ENCODE results near the gene PHETA1.
A peak's percentile ranks its signal among the peaks of the same experiment; 100 is the strongest.
"Not testable (repeated sequence)": the region's sequence is repeated elsewhere in the genome, so short reads cannot be mapped to it uniquely, and the experiment has no call there.

PHETA1 gene

DNA sequence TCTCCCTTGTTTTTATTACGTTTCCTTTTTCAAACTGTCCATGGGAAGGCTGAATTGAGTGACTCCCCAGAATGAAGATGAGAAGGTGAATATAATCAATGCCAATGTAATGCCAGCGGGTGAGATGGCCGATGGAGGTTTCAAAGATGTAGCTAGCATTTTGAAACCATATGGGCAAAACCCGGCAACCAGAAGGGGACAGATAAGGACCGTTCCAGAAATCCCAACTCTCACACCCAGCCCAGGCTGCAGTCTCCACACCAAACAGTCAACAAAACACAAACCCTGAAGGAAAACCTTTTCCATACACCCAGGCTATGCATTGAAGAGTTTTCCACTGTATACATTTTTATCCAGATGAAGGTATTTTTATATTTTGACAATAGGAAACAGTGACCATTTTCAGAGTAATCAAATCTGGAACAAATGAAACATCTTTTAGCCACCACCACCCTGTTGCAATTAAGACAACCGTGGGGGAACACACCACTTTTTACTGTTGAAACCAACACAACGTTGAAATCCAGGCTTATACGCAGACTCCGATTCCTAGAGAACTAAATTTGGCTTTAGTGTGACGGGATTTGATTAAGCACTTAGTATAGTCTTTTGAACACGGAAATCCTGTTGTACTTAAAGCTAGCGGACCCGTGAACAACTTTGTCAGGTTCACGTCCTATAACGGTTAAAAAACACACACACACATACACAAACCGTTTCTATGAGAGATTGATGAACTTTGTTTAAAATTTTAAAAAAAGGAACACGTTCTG, 19.0 kb downstream of the PHETA1 start:
- no peak for DNase-seq (ENCODE audit: low read depth)

DNA sequence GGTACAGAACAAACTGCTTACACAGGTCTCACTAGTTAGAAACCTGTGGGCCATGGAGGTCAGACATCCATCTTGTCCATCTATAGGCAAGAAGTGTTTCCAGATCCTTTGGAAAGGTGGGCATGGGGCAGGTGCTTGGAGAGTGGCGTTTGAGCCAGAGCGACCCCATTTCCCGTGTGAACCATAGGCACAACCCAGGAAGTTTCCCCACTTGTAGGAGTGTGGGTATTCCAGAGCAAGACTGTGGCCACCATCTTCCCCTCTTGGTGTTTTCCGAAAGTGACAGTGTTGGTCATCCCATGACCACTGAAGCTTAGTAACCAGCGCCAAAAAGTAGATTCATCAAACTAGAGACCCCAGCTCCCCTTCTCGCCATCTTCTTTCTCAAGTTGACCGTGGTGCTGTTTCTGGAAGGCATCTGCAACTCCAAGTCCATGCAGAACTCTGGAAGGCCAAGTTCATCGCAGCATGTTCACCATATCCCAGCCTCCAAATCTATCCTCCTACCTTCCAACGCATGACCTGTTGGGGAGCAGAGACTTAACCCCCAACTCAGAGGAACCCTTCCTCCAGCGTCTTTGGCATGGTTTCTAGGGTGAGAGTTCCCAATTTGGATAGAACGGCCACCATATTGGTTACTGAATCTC, 19.7 kb downstream of the PHETA1 start:
- no peak for DNase-seq (ENCODE audit: low read depth)

DNA sequence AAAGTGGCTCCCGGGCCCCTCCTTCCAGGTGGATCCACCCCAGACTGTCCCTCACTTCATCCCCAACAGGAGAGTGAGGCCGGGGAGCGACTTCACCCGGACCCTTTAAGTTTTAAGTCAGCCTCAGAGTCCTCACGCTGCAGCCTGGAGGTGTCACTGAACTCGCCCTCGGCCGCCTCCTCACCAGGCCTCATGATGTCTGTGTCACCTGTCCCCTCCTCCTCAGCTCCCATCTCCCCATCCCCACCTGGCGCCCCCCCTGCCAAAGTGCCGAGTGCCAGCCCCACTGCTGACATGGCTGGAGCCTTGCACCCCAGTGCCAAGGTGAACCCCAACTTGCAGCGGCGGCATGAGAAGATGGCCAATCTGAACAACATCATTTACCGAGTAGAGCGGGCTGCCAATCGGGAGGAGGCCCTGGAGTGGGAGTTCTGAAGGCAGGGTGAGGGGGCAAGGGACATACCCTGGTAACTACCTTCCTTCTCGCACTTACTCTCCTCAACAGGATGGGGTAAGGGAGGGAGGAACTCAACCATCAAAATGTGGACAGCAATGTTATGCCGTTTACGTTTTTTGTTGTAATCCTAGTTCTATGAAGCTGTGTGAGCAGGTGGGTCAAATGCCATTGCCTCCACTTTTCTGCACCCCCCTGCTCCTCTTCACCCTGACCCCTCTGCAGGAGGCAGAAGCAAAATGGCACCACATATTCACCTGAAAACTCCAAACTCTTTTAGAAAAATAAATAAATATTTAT, 20.8 kb downstream of the PHETA1 start:
- DNase-seq (ENCODE audit: low read depth) = no peak

DNA sequence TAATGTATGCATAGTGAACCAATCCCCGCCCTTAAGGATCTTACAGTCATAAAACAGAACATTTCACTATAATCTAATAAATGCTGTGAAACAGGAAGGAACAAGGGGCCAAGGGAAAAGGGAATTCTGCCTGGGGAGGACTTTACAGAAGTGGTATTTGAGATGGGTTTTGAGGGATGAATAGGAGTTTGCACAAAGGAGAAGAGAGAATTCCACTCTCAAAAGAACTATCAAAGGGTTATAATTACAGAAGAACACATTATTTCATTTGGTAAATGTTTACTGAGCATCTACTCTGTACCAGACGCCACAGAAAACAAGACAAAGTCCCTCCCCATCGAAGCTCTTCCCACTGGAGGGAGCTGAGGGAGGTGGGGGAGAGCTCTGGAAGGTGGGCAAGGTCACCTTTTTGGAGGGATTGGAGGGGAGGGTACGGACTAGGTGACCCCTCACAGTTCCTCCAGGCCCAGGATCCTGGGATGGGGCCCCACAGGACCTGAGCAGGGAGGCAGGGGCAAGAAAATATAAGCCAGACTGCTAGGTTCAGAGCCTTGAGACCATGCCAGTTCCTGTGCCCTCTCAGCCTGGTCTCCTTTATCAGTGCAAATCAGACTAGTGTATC, 24.5 kb downstream of the PHETA1 start:
- no peak for DNase-seq (ENCODE audit: low read depth)

DNA sequence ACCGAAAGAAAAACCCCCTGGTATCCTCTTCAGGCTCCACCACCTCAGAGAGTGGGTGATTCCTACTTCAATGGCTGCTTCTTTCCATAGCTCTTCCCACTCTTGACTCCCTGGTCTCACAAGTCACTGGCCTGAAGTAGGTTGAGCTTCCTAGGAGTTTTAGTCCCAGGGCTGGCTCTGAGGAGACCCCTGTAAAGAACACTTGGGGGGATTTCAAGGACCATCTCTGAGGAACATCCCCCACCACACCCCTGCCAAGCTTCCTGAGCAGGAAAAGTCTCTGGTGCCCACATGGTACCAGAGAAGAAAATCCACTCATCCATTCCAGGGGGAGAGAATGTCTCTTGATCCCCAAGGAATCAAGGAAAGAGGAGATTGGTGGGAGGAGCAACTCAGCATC, 25.7 kb downstream of the PHETA1 start:
- DNase-seq (ENCODE audit: low read depth) = no peak

DNA sequence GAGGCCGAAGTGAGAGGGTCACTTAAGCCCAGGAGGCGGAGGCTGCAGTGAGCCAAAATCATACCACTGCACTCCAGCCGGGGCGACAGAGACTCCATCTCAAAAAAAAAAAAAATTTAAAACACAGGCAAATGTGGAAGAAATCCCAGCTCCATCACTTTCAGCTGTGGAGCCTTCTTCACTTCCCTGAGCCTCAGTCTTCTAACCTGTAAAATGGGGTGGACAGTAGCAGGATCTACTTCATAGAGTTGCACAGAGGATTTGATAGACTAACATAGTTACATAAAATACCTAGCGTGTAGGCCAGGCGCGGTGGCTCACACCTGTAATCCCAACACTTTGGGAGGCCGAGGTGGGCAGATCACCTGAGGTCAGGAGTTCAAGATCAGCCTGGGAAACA, 26.5 kb downstream of the PHETA1 start:
- DNase-seq (ENCODE audit: low read depth) = no peak

DNA sequence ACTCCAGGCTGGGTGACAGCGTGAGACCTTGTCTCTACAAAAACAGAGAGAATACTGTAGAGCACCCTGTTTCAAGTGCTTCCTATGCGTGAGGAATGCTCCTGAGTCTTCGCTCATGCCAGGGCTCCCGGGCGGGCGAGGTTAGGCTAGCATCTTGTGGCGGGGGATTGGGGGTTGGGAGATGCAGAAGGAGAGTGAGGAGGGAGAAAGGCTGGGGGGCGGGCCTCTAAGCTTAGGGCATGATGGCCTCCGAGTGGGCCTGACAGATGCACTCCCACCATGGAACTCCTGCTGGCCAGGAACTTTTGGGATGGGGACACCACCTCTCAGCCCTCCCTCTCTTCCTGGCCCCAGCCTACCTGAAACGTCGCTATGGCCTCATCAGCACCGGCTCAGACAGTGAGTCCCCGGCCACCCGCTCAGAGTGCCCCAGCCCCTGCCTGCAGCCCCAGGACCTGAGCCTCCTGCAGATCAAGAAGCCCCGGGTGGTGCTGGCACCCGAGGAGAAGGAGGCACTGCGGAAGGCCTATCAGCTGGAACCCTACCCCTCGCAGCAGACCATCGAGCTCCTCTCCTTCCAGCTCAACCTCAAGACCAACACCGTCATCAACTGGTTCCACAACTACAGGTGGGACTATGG, 27.3 kb downstream of the PHETA1 start:
- DNase-seq (ENCODE audit: low read depth) = no peak

DNA sequence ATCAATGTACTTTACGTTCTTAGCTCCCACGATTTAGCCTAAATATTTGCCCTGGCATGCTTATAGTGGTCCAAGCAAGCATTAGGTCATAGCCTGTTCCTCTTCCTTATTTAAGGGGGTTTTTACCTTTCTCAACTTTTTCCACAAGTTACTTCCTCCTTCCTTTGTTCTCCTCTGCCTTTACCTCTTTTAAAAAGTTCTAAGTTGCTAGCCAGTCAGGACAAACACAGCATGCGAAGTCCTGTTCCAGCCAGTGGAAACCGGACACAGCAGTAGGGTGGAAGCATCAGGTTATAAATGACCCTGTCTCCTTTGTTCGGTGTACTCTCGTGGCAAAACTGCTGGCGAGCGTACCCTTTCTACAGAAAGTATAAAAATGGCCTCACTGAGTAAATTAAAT, 28.2 kb downstream of the PHETA1 start:
- DNase-seq (ENCODE audit: low read depth) = not testable (repeated sequence)

DNA sequence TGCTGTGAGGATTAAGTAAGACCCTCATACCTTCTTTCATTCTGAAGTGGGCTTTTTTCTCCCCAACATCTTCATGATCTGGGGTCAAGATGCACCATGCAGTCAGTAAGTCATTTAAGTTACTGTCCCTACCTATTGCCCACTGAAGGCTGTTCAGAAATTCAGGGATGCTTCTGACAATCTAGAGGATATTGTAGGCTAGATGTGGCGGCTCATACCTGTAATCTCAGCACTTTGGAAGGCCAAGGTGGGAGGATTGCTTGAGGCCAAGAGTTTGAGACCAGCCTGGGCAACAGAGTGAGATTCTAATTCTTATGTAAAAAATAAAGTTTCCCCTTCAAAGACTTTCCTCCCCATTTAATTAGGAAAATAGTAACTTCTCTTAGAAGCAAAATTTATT, 28.7 kb downstream of the PHETA1 start:
- no peak for DNase-seq (ENCODE audit: low read depth)

DNA sequence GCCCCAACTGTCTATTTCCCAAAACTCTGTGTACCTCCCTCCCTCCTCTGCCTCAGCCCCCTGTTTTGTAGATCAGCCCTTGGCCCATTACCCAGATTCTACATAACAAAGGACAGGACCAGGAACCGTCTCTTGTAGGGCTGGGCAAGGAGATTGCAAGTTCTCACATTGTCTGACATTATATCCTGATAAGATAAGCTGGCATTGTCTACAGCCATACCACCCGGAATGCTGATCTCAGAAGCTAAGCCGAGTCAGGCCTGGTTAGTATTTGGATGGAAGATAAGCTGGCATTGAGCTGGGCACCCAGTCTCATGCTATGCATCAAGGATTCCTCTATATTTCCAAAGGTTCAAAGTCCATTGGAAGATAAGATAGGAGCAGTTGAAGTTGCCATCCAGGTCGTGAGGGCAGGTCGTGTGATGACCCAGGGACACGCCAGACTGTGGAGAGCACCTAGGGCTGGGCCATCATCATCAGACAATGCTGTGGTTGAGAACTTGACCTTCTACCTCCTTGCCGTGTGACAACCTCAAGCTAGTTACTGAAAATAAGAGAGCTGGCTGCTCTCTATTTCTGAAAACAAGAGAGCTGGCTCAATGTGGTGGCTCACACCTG, 29.5 kb downstream of the PHETA1 start:
- no peak for DNase-seq (ENCODE audit: low read depth)

DNA sequence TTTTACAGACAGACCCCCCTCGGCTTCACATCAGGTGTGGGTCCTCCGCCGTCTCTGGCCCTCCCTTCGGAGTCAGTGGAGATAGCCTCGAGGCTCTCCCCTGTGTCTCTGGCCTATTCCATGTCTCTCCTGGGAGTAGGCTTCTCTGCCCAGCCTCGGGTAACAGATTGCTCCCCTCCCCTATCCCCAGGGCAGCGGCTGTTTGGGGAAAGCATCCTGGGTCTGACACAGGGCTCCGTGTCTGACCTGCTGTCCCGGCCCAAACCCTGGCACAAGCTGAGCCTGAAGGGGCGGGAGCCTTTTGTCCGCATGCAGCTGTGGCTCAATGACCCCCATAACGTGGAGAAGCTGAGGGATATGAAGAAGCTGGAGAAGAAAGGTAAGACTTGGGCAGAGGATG, 30.8 kb downstream of the PHETA1 start:
- DNase-seq (ENCODE audit: low read depth) = no peak

DNA sequence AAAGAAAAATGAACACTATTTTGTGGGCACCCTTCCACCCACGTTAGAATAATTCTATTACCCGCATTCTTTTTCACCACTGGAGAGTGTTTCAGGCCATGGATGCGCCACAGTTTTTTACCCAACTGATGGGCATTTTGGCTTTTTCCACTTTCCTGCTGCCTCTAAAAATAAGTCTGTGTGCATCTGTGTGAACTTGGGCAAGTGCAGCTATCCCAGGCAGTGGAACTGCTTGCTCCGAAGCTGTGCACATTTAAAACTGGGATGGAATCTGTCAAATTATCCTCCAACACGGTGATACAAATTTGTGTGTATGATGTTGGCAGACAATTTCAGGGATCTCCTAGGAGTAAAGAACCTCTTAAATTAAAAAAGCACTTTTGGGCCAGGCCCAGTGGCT, 31.5 kb downstream of the PHETA1 start:
- DNase-seq (ENCODE audit: low read depth) = no peak

DNA sequence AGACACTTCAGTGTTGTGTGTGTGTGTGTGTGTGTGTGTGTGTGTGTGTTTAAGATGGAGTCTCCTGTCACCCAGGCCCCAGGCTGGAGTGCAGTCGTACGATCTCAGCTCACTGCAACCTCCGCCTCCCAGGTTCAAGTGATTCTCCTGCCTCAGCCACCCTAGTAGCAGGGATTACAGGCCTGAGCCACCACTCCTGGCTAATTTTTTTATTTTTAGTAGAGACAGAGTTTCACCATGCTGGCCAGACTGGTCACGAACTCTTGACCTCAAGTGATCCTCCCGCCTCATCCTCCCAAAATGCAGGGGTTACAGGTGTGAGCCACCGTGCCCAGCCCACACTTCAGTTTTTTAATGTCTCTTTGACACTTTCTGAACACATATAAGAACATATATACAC, 32.5 kb downstream of the PHETA1 start:
- DNase-seq (ENCODE audit: low read depth) = not testable (repeated sequence)

DNA sequence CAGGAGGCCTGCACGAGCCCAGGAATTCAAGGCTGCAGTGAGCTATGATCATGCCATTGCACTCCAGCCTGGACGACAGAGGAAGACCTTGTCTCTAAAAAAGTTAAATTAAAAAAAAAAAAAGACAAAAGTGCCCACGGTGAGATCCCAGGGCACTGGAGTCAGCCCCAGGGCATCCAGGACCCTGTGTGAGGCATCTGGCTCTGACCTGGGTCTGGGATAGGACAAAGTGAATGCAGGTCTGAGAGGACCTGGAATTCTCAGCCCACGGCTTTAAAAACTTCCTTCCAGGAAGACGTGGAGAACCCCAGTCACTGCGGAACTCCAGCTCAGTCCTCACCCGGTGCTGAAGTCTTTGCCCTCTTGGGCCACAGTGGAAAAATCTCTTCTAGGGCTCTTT, 33.1 kb downstream of the PHETA1 start:
- DNase-seq (ENCODE audit: low read depth) = no peak

DNA sequence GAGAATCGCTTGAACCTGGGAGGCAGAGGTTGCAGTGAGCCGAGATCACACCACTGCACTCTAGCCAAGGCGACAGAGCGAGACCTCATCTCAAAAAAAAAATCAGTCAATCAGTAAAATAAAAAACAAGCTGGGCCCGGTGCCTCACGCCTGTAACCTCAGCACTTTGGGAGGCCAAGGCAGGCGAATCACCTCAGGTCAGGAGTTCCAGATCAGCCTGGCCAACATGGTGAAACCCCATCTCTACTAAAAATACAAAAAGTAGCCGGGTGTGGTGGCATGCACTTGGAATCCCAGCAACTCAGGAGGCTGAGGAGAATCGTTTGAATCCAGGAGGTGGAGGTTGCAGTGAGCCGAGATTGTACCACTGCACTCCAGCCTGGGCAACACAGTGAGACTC, 33.6 kb downstream of the PHETA1 start:
- not testable (repeated sequence) for DNase-seq (ENCODE audit: low read depth)

DNA sequence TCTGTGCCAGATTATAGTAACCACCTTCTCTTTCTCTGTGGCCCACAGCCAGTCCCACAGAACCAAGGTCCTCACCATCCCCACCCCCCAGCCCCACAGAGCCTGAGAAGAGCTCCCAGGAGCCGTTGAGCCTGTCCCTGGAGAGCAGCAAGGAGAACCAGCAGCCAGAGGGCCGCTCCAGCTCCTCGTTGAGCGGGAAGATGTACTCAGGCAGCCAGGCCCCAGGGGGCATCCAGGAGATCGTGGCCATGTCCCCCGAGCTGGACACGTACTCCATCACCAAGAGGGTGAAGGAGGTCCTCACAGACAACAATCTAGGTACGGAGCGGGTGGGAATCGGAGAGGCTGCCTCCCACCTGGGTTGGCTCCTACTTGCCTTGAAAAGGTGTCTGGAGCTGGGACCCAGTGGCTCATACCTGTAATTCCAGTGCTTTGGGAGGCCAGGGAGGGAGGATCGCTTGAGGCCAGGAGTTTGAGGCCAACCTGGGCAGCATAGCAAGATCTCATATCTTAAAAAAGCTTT, 34.4 kb downstream of the PHETA1 start:
- no peak for DNase-seq (ENCODE audit: low read depth)

DNA sequence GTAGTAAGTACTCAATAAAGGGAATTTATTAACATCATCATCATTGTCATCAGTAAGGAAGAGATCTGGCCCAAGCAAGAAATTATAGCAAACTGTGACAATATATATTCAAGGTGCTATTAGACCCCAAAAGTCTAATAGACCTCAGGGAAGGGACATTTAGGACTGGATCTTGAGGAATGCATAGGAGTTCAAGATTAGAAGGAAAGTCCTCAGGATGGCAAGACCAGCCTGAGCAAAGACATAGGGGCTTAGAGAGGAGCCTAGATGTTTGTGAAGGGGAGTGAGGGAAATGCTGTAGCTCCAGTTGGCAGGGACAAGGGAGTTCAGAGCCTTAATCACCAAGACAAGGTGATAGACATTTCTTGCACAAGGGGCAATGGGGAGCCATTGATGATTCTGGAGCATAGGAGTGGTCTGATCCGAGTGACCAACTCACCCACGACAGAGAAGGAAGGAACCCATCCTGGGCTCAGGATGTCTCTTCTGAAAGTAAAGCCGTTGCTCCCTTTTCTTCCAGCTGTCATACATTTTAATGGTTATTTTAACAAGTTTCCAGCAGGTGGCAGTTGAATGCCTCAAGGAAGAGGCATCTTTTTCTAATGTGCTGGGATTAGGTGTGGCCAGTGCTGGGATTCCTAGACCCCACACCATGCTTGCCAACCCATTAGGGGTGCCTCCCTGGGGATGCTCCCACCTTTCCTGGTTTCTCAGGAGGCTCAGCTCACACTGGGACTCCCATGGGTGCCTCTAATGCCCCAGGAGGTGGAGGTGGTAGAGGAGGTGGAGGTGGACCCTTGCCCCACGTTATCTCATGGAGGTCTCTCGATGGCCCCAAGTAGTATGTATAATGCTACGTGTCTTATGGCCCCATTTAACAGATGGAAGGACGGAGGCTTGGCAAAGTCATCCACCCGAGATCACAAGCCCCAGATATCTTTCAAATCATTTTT, 37.8 kb downstream of the PHETA1 start:
- DNase-seq (ENCODE audit: low read depth) = peak; percentile 38

DNA sequence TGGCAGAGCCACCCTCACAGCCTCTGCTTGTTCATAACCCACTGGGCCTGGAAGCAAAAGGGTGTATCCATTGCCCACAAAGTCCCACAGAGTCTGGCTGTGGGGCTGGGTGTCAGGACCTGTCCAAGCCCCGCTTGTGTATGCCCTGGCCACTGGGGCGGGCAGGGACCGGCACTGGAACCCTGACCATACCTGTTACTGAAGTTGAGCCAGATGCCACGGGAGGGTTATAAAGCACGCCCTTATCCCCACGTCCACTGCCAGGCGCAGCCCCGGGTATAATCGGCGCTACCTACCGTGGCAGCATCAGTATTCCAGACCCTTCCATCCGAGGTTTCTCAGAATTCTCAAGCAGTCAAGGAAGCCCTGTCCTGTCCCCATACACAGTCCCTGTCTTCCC, 40.8 kb downstream of the PHETA1 start:
- no peak for DNase-seq (ENCODE audit: low read depth)

DNA sequence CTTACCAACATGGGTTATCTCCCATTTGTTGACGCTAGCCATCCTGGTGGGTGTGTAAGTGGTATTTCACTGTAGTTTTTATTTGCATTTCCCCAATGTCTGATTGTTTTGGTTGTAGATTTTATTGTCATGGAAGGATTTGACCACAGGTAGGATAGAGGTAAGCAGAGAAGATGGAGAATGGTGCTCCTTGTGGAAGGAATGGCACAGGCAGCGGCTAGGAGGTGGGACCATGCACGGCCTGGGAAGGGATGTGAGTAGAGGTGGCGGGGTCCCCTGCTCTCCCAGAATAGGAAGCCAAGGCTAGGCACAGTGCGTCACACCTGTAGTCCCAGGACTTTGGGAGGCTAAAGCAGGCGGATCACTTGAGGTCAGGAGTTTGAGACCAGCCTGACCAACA, 41.4 kb downstream of the PHETA1 start:
- no peak for DNase-seq (ENCODE audit: low read depth)
